HepG2 (cell line): ENCODE measurements around the gene TAB2.

Experiments used
- CTCF ChIP-seq: sonication (generic); formaldehyde crosslinking; IDR thresholded peaks from 2 replicates; pipeline ENCODE4 v1.5.0; 2020; ENCODE audit warnings: mild to moderate bottlenecking, missing genetic modification reagents, moderate library complexity
- FOXP4 ChIP-seq: sonication (generic); formaldehyde crosslinking; IDR thresholded peaks from 2 replicates; pipeline ENCODE4 v1.4.0; 2020; ENCODE audit warnings: missing genetic modification reagents
- ZNF616 ChIP-seq: sonication (generic); formaldehyde crosslinking; IDR thresholded peaks from 2 replicates; pipeline ENCODE4 v1.5.0; 2020; ENCODE audit warnings: low read depth, mild to moderate bottlenecking, missing genetic modification reagents

- TF ChIP-seq CTCF (CRISPR knock-in tag), result no peak
- no peak for TF ChIP-seq ZNF616 (CRISPR knock-in tag)
- TF ChIP-seq FOXP4, result no peak
These were observed 15.7 kb downstream of the TAB2 start for GRCh38 chr6:149333266-149333620.
